Measurements from ENCODE around the gene GRM5.

- no peak for TF ChIP-seq POLR2AphosphoS5 (IDR thresholded peaks at IDR 0.05; ENCODE audit: low read depth, low read length)
- no peak for TF ChIP-seq TAF1 (IDR thresholded peaks at IDR 0.05; ENCODE audit: borderline replicate concordance, low read depth, low read length)
Measured at GRCh38 chr11:88520391-88520790, 545.4 kb downstream of the GRM5 start.
